ENCODE measurements around the gene ULK4. TPM values are rescaled to one million over a fixed set of nuclear protein-coding genes. Genes with fewer than 3 reads are reported as not detected.

ULK4 gene
- total and polyA plus RNA-seq, 9 of the 15 experiments (the other 6 are each of a cell fraction or from before 2014, with no cell fraction given) = 3.0 to 5.9 (median 3.5) TPM

GRCh38 chr3:41267975-41268640 is 693.8 kb downstream of the ULK4 start (continued):
- peak; percentile 95 for TF ChIP-seq ATF3 (IDR thresholded peaks at IDR 0.05)
- peak; percentile 50; the same call in 1 of the 2 replicates for TF ChIP-seq ATF3 (CRISPR knock-in tag; conservative IDR thresholded peaks at IDR 0.05)
- TF ChIP-seq GABPB2 (CRISPR knock-in tag; conservative IDR thresholded peaks at IDR 0.05) = no peak
- TF ChIP-seq RBM25 (IDR thresholded peaks at IDR 0.05; ENCODE audit: low read depth, low read length, severe bottlenecking) = no peak
- TF ChIP-seq AFF4 (CRISPR knock-in tag; IDR thresholded peaks at IDR 0.05) = no peak
- 0 out of 2 replicates have a peak, but pooled peaks have one; percentile 51 for TF ChIP-seq MITF (IDR thresholded peaks at IDR 0.05)
- TF ChIP-seq ARID3A (IDR thresholded peaks at IDR 0.05; ENCODE audit: borderline replicate concordance, low read depth, low read length) = peak; percentile 79; the same call in 1 of the 2 replicates
- TF ChIP-seq EP300 (IDR thresholded peaks at IDR 0.05; ENCODE audit: low read length) = peak; percentile 88
- TF ChIP-seq SMARCA4 (IDR thresholded peaks at IDR 0.05) = peak; percentile 96
- peak in 1 of 2 experiments; percentile 80; a peak in 1 of 4 replicates for TF ChIP-seq HDAC1 (IDR thresholded peaks at IDR 0.05)
- 0 out of 4 replicates have a peak, but pooled peaks of 1 of the 2 experiments have one; percentile 44 for TF ChIP-seq ZMIZ1 (IDR thresholded peaks at IDR 0.05; ENCODE audit: low read depth in 2 of 2, low read length in 2 of 2)
- TF ChIP-seq HMBOX1 (IDR thresholded peaks at IDR 0.05) = peak; percentile 68
- TF ChIP-seq ZC3H4 (CRISPR knock-in tag; IDR thresholded peaks at IDR 0.05; ENCODE audit: borderline replicate concordance) = no peak
- TF ChIP-seq SAFB2 (IDR thresholded peaks at IDR 0.05; ENCODE audit: borderline replicate concordance, low read depth, low read length, severe bottlenecking) = no peak

Measured in K562 (cell line).